K562 (cell line): ENCODE measurements around the gene CACNA2D2. TPM values are rescaled to one million over a fixed set of nuclear protein-coding genes. Genes with fewer than 3 reads are reported as not detected.

Experiments
- ELF2 ChIP-seq: fragments of 250-450 bp; sonication (Bioruptor Pico); IDR thresholded peaks from 2 replicates; pipeline ENCODE4 v1.5.0; 2021; ENCODE audit warnings: mild to moderate bottlenecking
- FOXA3 ChIP-seq, 2 experiments: fragments of 450-650 bp in 1 of 2; sonication (generic) in 1 of 2; formaldehyde crosslinking; IDR thresholded peaks in 1 of 2; conservative IDR thresholded peaks in 1 of 2; 2 replicates each; pipeline versions ENCODE4 v1.4.0 to v1.8.0; 2020 to 2022; ENCODE audit warnings: mild to moderate bottlenecking in 2 of 2, missing genetic modification reagents in 1 of 2
- KDM1A ChIP-seq, 2 experiments: fragments of 450-650 bp; IDR thresholded peaks; 2 replicates each; pipeline ENCODE4 v1.6.1; 2016; ENCODE audit warnings: mild to moderate bottlenecking in 2 of 2
- MXI1 ChIP-seq: IDR thresholded peaks from 2 replicates; pipeline ENCODE4 v1.6.1; 2011; ENCODE audit warnings: low read depth, mild to moderate bottlenecking, improper control_type of control experiment, low read length
- NCOA4 ChIP-seq: fragments of 450-650 bp; IDR thresholded peaks from 2 replicates; pipeline ENCODE4 v1.6.1; 2018; ENCODE audit warnings: mild to moderate bottlenecking; ENCODE audit not compliant: partially characterized antibody
- NFE2 ChIP-seq: IDR thresholded peaks from 2 replicates; pipeline ENCODE4 v1.6.1; 2014; ENCODE audit warnings: antibody characterized with exemption, low read depth
- RB1 ChIP-seq: fragments of 450-650 bp; IDR thresholded peaks from 2 replicates; pipeline ENCODE4 v1.6.1; 2017; ENCODE audit warnings: low read depth, mild to moderate bottlenecking
- RBBP5 ChIP-seq: fragments of 200-600 bp; sonication (generic); IDR thresholded peaks from 2 replicates; pipeline ENCODE4 v1.6.1; 2012; ENCODE audit warnings: borderline replicate concordance, mild to moderate bottlenecking, low read length, control low read depth, inconsistent platforms; ENCODE audit not compliant: insufficient read depth, poor library complexity, severe bottlenecking
- SIN3B ChIP-seq: fragments of 450-650 bp; IDR thresholded peaks from 2 replicates; pipeline ENCODE4 v1.6.1; 2017; ENCODE audit warnings: low read depth, mild to moderate bottlenecking, moderate library complexity
- SLC30A9 ChIP-seq: fragments of 250-450 bp; sonication (Bioruptor Pico); IDR thresholded peaks from 2 replicates; pipeline ENCODE4 v1.8.0; 2022; ENCODE audit warnings: mild to moderate bottlenecking, moderate library complexity
- SREBF1 ChIP-seq: fragments of 150-350 bp; IDR thresholded peaks from 2 replicates; pipeline ENCODE4 v1.6.1; 2014; ENCODE audit warnings: antibody characterized with exemption, low read depth, low read length, borderline replicate concordance
- TRIM28 ChIP-seq: fragments of 450-650 bp; IDR thresholded peaks from 2 replicates; pipeline ENCODE4 v1.6.1; 2017
- TSC22D4 ChIP-seq: fragments of 450-650 bp; IDR thresholded peaks from 2 replicates; pipeline ENCODE4 v1.6.1; 2016; ENCODE audit warnings: missing genetic modification characterization, missing biosample characterization, control low read depth
- XRCC5 ChIP-seq: fragments of 200-400 bp; formaldehyde crosslinking; IDR thresholded peaks from 2 replicates; pipeline ENCODE4 v1.6.1; 2017; ENCODE audit warnings: low read depth, mild to moderate bottlenecking, low read length
- ZBED1 ChIP-seq: IDR thresholded peaks from 2 replicates; pipeline ENCODE4 v1.6.1; 2014
- ZBTB17 ChIP-seq: fragments of 450-650 bp; formaldehyde crosslinking; IDR thresholded peaks from 2 replicates; pipeline ENCODE4 v1.4.0; 2020; ENCODE audit warnings: mild to moderate bottlenecking
- ZNF124 ChIP-seq: sonication (generic); formaldehyde crosslinking; IDR thresholded peaks from 2 replicates; pipeline ENCODE4 v1.8.1; 2022; ENCODE audit warnings: missing genetic modification reagents
- ZNF436 ChIP-seq: fragments of 250-450, 450-650 bp; sonication (Bioruptor Pico); formaldehyde crosslinking; IDR thresholded peaks from 2 replicates; pipeline ENCODE4 v1.7.0; 2020; ENCODE audit warnings: mild to moderate bottlenecking
- ZNF507 ChIP-seq: conservative IDR thresholded peaks from 2 replicates; pipeline ENCODE4 v1.6.1; 2017; ENCODE audit warnings: missing genetic modification characterization, missing compliant biosample characterization
- ZNF583 ChIP-seq: fragments of 250-450 bp; sonication (Bioruptor Pico); IDR thresholded peaks from 2 replicates; pipeline ENCODE4 v1.4.0; 2020
- ZNF644 ChIP-seq: fragments of 200-800 bp; sonication (Bioruptor generic); IDR thresholded peaks from 2 replicates; pipeline ENCODE4 v1.6.1; 2016; ENCODE audit warnings: low read depth, missing genetic modification characterization, missing compliant biosample characterization
- polyA plus RNA-seq, 8 experiments: library from polyadenylated mRNA; depleted of rRNA in 4 of 8; stranded (reverse) in 5 of 8; unstranded in 3 of 8; fragments of >200 nt; fragmentation: Nextera tagmentation in 2 of 8; fragmentation: Illumina TruSeq in 1 of 8; extraction: Ambion mirVana in 2 of 8; extraction: Trizol in 1 of 8; gene quantifications; 2 replicates each; pipeline versions ENCODE4 v1.2.1 to v1.2.3, GENCODE V29; 2011 to 2014; ENCODE audit warnings: inconsistent platforms in 1 of 8, missing spikeins in 1 of 8
- total RNA-seq, 7 experiments: library from RNA; depleted of rRNA in 6 of 7; stranded (reverse); fragments of >200 nt in 6 of 7; fragmentation: Illumina TruSeq in 2 of 7; extraction: Trizol in 2 of 7; gene quantifications; 2 replicates each; pipeline versions ENCODE4 v1.2.1 to v1.2.3, GENCODE V29; 2011 to 2021; ENCODE audit warnings: low replicate concordance in 1 of 7
- TF ChIP-seq, protein P1 (sequence below): fragments of 450-650 bp; IDR thresholded peaks from 2 replicates; pipeline ENCODE4 v1.7.0; 2016; ENCODE audit warnings: borderline replicate concordance
- TF ChIP-seq, protein P2 (sequence below): fragments of 450-650 bp; formaldehyde crosslinking; IDR thresholded peaks from 2 replicates; pipeline ENCODE4 v1.4.0; 2020; ENCODE audit warnings: mild to moderate bottlenecking
- TF ChIP-seq, protein P3 (sequence below): fragments of 250-450 bp; sonication (Bioruptor Pico); IDR thresholded peaks from 2 replicates; pipeline ENCODE4 v1.8.0; 2022; ENCODE audit warnings: inconsistent platforms, mild to moderate bottlenecking, moderate library complexity, borderline replicate concordance
- TF ChIP-seq, protein P4 (sequence below): sonication (generic); formaldehyde crosslinking; IDR thresholded peaks from 2 replicates; pipeline ENCODE4 v1.8.1; 2023; ENCODE audit warnings: mild to moderate bottlenecking, missing genetic modification reagents
- TF ChIP-seq, protein P5 (sequence below): sonication (generic); formaldehyde crosslinking; IDR thresholded peaks from 2 replicates; pipeline ENCODE4 v1.8.0; 2022; ENCODE audit warnings: mild to moderate bottlenecking, missing genetic modification reagents

Gene CACNA2D2
- total and polyA plus RNA-seq, 9 of the 15 experiments (the other 6 are each of a cell fraction or from before 2014, with no cell fraction given): 0.11 to 0.58 (median 0.36) TPM; not detected in 2

DNA sequence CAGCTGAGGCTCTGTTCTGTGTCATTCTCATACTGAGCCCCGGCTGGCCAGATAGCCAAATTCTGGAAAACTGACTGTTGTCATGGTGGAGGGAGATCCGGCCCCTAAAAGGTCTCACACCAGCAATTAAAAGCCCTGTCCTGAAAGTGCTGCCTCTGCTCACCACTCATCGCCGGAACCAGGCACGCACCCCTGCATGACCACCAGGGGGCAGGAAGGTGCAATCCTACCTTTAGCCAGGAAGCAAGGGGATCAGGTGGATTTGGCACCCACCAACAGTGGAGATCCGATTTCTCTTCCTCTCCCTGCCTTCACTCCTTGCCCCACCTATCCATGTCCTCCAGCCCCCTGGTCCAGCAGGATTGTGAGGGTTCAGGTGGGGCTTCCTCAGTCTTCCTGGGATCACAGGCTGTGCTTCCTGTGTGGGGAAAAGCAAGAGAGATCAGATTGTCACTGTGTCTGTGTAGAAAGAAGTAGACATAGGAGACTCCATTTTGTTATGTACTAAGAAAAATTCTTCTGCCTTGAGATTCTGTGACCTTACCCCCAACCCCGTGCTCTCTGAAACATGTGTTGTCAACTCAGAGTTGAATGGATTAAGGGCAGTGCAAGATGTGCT lies 16.1 kb upstream of the CACNA2D2 start (continued):
- TF ChIP-seq, protein P1, sequence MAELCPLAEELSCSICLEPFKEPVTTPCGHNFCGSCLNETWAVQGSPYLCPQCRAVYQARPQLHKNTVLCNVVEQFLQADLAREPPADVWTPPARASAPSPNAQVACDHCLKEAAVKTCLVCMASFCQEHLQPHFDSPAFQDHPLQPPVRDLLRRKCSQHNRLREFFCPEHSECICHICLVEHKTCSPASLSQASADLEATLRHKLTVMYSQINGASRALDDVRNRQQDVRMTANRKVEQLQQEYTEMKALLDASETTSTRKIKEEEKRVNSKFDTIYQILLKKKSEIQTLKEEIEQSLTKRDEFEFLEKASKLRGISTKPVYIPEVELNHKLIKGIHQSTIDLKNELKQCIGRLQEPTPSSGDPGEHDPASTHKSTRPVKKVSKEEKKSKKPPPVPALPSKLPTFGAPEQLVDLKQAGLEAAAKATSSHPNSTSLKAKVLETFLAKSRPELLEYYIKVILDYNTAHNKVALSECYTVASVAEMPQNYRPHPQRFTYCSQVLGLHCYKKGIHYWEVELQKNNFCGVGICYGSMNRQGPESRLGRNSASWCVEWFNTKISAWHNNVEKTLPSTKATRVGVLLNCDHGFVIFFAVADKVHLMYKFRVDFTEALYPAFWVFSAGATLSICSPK: no peak
- TF ChIP-seq ZNF436 (no peak), ZNF507 (no peak), XRCC5 (0 out of 2 replicates have a peak, but pooled peaks have one; percentile 46), RBBP5 (no peak), SLC30A9 (CRISPR knock-in tag) (no peak), RB1 (no peak), ELF2 (CRISPR knock-in tag) (no peak), ZBTB17 (no peak), SIN3B (no peak), NFE2 (no peak), ZNF124 (no peak), TRIM28 (no peak), ZBED1 (no peak), MXI1 (no peak), NCOA4 (no peak), ZNF583 (CRISPR knock-in tag) (no peak), FOXA3 (CRISPR knock-in tag; conservative IDR thresholded peaks at IDR 0.05 in 1 of 2, IDR thresholded peaks at IDR 0.05 in 1 of 2) (peak in 1 of 2 experiments; percentile 37; a peak in 1 of 4 replicates), TSC22D4 (tag) (no peak), ZNF644 (tag) (no peak), KDM1A (IDR thresholded peaks at IDR 0.05) (no peak), SREBF1 (no peak)
- TF ChIP-seq, protein P2, sequence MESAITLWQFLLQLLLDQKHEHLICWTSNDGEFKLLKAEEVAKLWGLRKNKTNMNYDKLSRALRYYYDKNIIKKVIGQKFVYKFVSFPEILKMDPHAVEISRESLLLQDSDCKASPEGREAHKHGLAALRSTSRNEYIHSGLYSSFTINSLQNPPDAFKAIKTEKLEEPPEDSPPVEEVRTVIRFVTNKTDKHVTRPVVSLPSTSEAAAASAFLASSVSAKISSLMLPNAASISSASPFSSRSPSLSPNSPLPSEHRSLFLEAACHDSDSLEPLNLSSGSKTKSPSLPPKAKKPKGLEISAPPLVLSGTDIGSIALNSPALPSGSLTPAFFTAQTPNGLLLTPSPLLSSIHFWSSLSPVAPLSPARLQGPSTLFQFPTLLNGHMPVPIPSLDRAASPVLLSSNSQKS (CRISPR knock-in tag): no peak
- TF ChIP-seq, protein P3, sequence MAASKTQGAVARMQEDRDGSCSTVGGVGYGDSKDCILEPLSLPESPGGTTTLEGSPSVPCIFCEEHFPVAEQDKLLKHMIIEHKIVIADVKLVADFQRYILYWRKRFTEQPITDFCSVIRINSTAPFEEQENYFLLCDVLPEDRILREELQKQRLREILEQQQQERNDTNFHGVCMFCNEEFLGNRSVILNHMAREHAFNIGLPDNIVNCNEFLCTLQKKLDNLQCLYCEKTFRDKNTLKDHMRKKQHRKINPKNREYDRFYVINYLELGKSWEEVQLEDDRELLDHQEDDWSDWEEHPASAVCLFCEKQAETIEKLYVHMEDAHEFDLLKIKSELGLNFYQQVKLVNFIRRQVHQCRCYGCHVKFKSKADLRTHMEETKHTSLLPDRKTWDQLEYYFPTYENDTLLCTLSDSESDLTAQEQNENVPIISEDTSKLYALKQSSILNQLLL (CRISPR knock-in tag): no peak
- TF ChIP-seq, protein P4, sequence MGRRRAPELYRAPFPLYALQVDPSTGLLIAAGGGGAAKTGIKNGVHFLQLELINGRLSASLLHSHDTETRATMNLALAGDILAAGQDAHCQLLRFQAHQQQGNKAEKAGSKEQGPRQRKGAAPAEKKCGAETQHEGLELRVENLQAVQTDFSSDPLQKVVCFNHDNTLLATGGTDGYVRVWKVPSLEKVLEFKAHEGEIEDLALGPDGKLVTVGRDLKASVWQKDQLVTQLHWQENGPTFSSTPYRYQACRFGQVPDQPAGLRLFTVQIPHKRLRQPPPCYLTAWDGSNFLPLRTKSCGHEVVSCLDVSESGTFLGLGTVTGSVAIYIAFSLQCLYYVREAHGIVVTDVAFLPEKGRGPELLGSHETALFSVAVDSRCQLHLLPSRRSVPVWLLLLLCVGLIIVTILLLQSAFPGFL: no peak
- TF ChIP-seq, protein P5, sequence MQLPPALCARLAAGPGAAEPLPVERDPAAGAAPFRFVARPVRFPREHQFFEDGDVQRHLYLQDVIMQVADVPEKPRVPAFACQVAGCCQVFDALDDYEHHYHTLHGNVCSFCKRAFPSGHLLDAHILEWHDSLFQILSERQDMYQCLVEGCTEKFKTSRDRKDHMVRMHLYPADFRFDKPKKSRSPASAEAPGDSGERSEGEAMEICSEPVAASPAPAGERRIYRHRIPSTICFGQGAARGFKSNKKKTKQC (CRISPR knock-in tag): no peak
